SK-N-SH treated with all-trans-retinoic acid at 6 μM for 48 hours (cell line): Measurements from ENCODE around the gene MRAS.

Experiments used
- BACH2 ChIP-seq: fragments of 250-450 bp; sonication (Bioruptor Pico); IDR thresholded peaks from 2 replicates; pipeline ENCODE4 v1.9.0; 2021; ENCODE audit warnings: mild to moderate bottlenecking, borderline replicate concordance
- CREB5 ChIP-seq: fragments of 250-450 bp; sonication (Bioruptor Pico); IDR thresholded peaks from 2 replicates; pipeline ENCODE4 v1.5.1; 2020; ENCODE audit warnings: low read depth, mild to moderate bottlenecking, moderate library complexity
- CSDC2 ChIP-seq: fragments of 250-450 bp; sonication (Bioruptor Pico); IDR thresholded peaks from 2 replicates; pipeline ENCODE4 v1.5.0; 2020; ENCODE audit warnings: mild to moderate bottlenecking, moderate library complexity
- ESRRG ChIP-seq: fragments of 250-450 bp; sonication (Bioruptor Pico); IDR thresholded peaks from 2 replicates; pipeline ENCODE4 v1.6.1; 2021; ENCODE audit warnings: mild to moderate bottlenecking
- GLIS3 ChIP-seq: fragments of 250-450 bp; sonication (Bioruptor Pico); IDR thresholded peaks from 2 replicates; pipeline ENCODE4 v1.5.0; 2020; ENCODE audit warnings: mild to moderate bottlenecking, moderate library complexity
- OSR1 ChIP-seq: fragments of 250-450 bp; sonication (Bioruptor Pico); IDR thresholded peaks from 2 replicates; pipeline ENCODE4 v1.8.0; 2022; ENCODE audit warnings: moderate library complexity, mild to moderate bottlenecking, inconsistent platforms
- PATZ1 ChIP-seq: fragments of 250-450 bp; sonication (Bioruptor Pico); IDR thresholded peaks from 2 replicates; pipeline ENCODE4 v1.8.0; 2020; ENCODE audit warnings: mild to moderate bottlenecking, moderate library complexity, borderline replicate concordance
- RARB ChIP-seq: fragments of 250-450 bp; sonication (Bioruptor Pico); IDR thresholded peaks from 2 replicates; pipeline ENCODE4 v1.8.0; 2021; ENCODE audit warnings: mild to moderate bottlenecking, moderate library complexity
- SNAI2 ChIP-seq: fragments of 250-450 bp; sonication (Bioruptor Pico); IDR thresholded peaks from 2 replicates; pipeline ENCODE4 v1.5.0; 2020; ENCODE audit warnings: mild to moderate bottlenecking, moderate library complexity
- TOX ChIP-seq: fragments of 250-450 bp; sonication (Bioruptor Pico); IDR thresholded peaks from 2 replicates; pipeline ENCODE4 v1.8.0; 2021; ENCODE audit warnings: mild to moderate bottlenecking, moderate library complexity, borderline replicate concordance
- ZC3H10 ChIP-seq: fragments of 250-450 bp; sonication (Bioruptor Pico); IDR thresholded peaks from 2 replicates; pipeline ENCODE4 v1.5.1; 2021; ENCODE audit warnings: mild to moderate bottlenecking, moderate library complexity
- ZFP3 ChIP-seq: fragments of 250-450 bp; sonication (Bioruptor Pico); IDR thresholded peaks from 2 replicates; pipeline ENCODE4 v1.5.0; 2020; ENCODE audit warnings: mild to moderate bottlenecking, moderate library complexity
- ZFP30 ChIP-seq: fragments of 450-650 bp; formaldehyde crosslinking; IDR thresholded peaks from 2 replicates; pipeline ENCODE4 v1.5.0; 2022; ENCODE audit warnings: mild to moderate bottlenecking, moderate library complexity
- ZNF70 ChIP-seq: fragments of 450-650 bp; formaldehyde crosslinking; IDR thresholded peaks from 2 replicates; pipeline ENCODE4 v1.5.0; 2020; ENCODE audit warnings: mild to moderate bottlenecking, moderate library complexity

DNA sequence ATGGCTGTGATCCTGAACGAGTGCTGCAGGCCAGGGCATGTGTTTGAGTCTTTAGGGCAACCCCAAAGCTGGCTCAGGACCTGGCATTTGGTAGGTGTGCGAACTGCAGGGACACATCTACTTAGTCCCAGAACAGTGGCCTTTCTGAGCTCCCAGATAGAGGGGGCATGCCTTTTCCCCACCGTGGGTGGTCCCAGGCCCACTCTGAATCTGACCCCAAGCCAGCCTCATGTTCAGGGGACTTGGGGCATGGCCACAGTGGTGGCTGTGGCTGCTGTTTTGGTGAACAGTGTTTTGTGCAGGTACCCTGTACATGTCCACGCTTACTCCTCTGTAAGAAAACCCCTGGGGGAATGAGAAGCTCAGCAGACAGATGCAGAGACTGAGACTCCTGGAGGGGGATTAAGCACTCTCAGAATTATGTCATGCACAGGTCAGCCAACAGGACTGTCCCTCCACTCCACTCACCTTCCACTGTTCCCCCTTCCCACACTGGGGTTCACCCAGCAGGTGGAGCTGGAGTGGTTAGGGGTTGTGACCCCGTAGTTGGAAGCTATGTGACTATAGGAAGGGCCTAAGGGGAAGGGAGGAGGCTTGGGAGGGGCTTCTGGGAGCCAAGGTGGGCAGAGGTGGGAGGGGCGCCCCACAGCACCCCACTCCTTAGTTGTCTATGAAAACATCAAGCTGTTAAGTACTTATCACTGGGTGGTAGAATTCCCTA is 102.5 kb downstream of the MRAS start:
- TF ChIP-seq OSR1 (CRISPR knock-in tag) (no peak), RARB (CRISPR knock-in tag) (no peak), BACH2 (CRISPR knock-in tag) (no peak), PATZ1 (CRISPR knock-in tag) (no peak), ZNF70 (CRISPR knock-in tag) (no peak), GLIS3 (CRISPR knock-in tag) (no peak), SNAI2 (no peak), ZFP3 (CRISPR knock-in tag) (no peak), ZC3H10 (CRISPR knock-in tag) (no peak), ESRRG (CRISPR knock-in tag) (no peak), ZFP30 (CRISPR knock-in tag) (no peak), CSDC2 (CRISPR knock-in tag) (no peak), CREB5 (no peak), TOX (CRISPR knock-in tag) (no peak)
